HG03520 (cell line): Measurements from ENCODE around the gene UBQLN1.
"Not testable (repeated sequence)": the region's sequence is repeated elsewhere in the genome, so short reads cannot be mapped to it uniquely, and the experiment has no call there.

ENCODE experiments used
- ATAC-seq: cut with Tn5 transposase; IDR thresholded peaks from one replicate; pipeline ENCODE4 v1.9.1; 2021; ENCODE audit warnings: mild to moderate bottlenecking, moderate library complexity; ENCODE audit not compliant: unreplicated experiment

UBQLN1 gene

GRCh38 chr9:83637389-83637788, 70.4 kb downstream of the UBQLN1 start:
- ATAC-seq: no peak

- ATAC-seq: peak; percentile 56
Observed at GRCh38 chr9:83636813-83637212, 70.9 kb downstream of the UBQLN1 start.

GRCh38 chr9:83633676-83634075, 74.1 kb downstream of the UBQLN1 start:
- no peak for ATAC-seq

GRCh38 chr9:83633255-83633654, 74.5 kb downstream of the UBQLN1 start:
- ATAC-seq: no peak

- no peak for ATAC-seq
Observed at GRCh38 chr9:83630938-83631457, 76.8 kb downstream of the UBQLN1 start.

GRCh38 chr9:83629433-83630104, 78.2 kb downstream of the UBQLN1 start:
- no peak for ATAC-seq

GRCh38 chr9:83628540-83628939, 79.2 kb downstream of the UBQLN1 start:
- ATAC-seq: no peak

- no peak for ATAC-seq
Observed at GRCh38 chr9:83625178-83625577, 82.6 kb downstream of the UBQLN1 start.

- ATAC-seq: peak; percentile 22
Observed at GRCh38 chr9:83623679-83624076, 84.1 kb downstream of the UBQLN1 start.

GRCh38 chr9:83622939-83623678, 84.6 kb downstream of the UBQLN1 start, which contains the start of gene IDNK:
IDNK (plus strand) TSS chr9:83623143; CDS start chr9:83623172, 29 bp downstream.
- peak; percentile 85 for ATAC-seq

GRCh38 chr9:83622433-83622938, 85.3 kb downstream of the UBQLN1 start:
- ATAC-seq: peak; percentile 31

- ATAC-seq: no peak
Observed at GRCh38 chr9:83620841-83621636, 86.7 kb downstream of the UBQLN1 start.

- no peak for ATAC-seq
Observed at GRCh38 chr9:83617299-83617698, 90.5 kb downstream of the UBQLN1 start.

GRCh38 chr9:83613298-83613697, 94.5 kb downstream of the UBQLN1 start:
- not testable (repeated sequence) for ATAC-seq
